ENCODE measurements around the gene MOCS3. TPM values are rescaled to one million over a fixed set of nuclear protein-coding genes. Genes with fewer than 3 reads are reported as not detected.

The MOCS3 gene
- total RNA-seq, 1 experiment from 2014 or later: 6.0 TPM

DNA sequence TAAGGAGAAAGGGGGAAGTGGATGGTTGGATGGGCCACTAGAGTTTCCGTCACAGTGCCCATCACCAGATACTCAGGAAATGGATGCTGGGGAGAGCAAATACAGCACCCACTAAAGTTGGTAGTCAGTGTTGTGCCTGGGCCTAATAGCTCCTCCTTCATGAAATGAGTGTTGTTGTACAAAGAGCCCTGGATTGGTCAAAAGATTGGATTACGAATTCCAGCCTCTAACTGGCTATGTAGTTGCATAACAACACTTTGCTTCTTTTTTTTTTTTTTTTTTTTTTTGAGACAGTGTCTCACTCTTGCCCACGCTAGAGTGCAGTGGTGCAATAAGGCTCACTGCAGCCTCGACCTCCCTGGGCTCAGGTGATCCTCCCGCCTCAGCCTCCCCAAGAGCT lies 36.9 kb downstream of the MOCS3 start:
- Mint-ChIP-seq H3K4me3 (no peak overlapping the region), H3K27me3 (ENCODE audit: low read depth) (peaks cover 5% of the 10 kb centered on the region), H3K4me1 (peaks cover 22% of the 10 kb centered on the region), H3K9me3 (peaks cover 5% of the 10 kb centered on the region), H3K27ac (no peak overlapping the region), H3K36me3 (no peaks in the 10 kb centered on the region)
- no peak for DNase-seq (ENCODE audit: low spot score)
- ChIA-PET POLR2A (interaction anchor here (0.7 kb wide), 1 partner anchor 119 kb away, joined by 3 read pairs; no protein-coding TSS in a partner anchor), CTCF (interaction anchor here (0.6 to 3.3 kb wide), 6 partner anchors 8 to 323 kb away, joined by 3 to 28 read pairs (median 9); no protein-coding TSS in a partner anchor)
- TF ChIP-seq PRRX2 (CRISPR knock-in tag; IDR thresholded peaks at IDR 0.05): no peak
- no peak for TF ChIP-seq JUN (CRISPR knock-in tag; IDR thresholded peaks at IDR 0.05)
- TF ChIP-seq SP1 (CRISPR knock-in tag; conservative IDR thresholded peaks at IDR 0.05): no peak
- TF ChIP-seq ELF4 (CRISPR knock-in tag; IDR thresholded peaks at IDR 0.05; ENCODE audit: low read depth): no peak
- TF ChIP-seq, protein P1, sequence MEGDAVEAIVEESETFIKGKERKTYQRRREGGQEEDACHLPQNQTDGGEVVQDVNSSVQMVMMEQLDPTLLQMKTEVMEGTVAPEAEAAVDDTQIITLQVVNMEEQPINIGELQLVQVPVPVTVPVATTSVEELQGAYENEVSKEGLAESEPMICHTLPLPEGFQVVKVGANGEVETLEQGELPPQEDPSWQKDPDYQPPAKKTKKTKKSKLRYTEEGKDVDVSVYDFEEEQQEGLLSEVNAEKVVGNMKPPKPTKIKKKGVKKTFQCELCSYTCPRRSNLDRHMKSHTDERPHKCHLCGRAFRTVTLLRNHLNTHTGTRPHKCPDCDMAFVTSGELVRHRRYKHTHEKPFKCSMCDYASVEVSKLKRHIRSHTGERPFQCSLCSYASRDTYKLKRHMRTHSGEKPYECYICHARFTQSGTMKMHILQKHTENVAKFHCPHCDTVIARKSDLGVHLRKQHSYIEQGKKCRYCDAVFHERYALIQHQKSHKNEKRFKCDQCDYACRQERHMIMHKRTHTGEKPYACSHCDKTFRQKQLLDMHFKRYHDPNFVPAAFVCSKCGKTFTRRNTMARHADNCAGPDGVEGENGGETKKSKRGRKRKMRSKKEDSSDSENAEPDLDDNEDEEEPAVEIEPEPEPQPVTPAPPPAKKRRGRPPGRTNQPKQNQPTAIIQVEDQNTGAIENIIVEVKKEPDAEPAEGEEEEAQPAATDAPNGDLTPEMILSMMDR (IDR thresholded peaks at IDR 0.05): no peak
- TF ChIP-seq, protein P2, sequence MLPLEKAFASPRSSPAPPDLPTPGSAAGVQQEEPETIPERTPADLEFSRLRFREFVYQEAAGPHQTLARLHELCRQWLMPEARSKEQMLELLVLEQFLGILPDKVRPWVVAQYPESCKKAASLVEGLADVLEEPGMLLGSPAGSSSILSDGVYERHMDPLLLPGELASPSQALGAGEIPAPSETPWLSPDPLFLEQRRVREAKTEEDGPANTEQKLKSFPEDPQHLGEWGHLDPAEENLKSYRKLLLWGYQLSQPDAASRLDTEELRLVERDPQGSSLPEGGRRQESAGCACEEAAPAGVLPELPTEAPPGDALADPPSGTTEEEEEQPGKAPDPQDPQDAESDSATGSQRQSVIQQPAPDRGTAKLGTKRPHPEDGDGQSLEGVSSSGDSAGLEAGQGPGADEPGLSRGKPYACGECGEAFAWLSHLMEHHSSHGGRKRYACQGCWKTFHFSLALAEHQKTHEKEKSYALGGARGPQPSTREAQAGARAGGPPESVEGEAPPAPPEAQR (CRISPR knock-in tag; IDR thresholded peaks at IDR 0.05): no peak
- no peak for TF ChIP-seq ZNF121 (CRISPR knock-in tag; IDR thresholded peaks at IDR 0.05)
- TF ChIP-seq FOXK1 (CRISPR knock-in tag; IDR thresholded peaks at IDR 0.05): no peak
- TF ChIP-seq ZNF138 (CRISPR knock-in tag; conservative IDR thresholded peaks at IDR 0.05): no peak
- no peak for TF ChIP-seq HMGA2 (CRISPR knock-in tag; IDR thresholded peaks at IDR 0.05)
- TF ChIP-seq CBFB (CRISPR knock-in tag; IDR thresholded peaks at IDR 0.05; ENCODE audit: low read depth): no peak
- no peak for TF ChIP-seq GABPB1 (CRISPR knock-in tag; IDR thresholded peaks at IDR 0.05)
- TF ChIP-seq, protein P3, sequence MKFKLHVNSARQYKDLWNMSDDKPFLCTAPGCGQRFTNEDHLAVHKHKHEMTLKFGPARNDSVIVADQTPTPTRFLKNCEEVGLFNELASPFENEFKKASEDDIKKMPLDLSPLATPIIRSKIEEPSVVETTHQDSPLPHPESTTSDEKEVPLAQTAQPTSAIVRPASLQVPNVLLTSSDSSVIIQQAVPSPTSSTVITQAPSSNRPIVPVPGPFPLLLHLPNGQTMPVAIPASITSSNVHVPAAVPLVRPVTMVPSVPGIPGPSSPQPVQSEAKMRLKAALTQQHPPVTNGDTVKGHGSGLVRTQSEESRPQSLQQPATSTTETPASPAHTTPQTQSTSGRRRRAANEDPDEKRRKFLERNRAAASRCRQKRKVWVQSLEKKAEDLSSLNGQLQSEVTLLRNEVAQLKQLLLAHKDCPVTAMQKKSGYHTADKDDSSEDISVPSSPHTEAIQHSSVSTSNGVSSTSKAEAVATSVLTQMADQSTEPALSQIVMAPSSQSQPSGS (CRISPR knock-in tag; IDR thresholded peaks at IDR 0.05; ENCODE audit: borderline replicate concordance, low read depth): no peak
- no peak for ATAC-seq

DNA sequence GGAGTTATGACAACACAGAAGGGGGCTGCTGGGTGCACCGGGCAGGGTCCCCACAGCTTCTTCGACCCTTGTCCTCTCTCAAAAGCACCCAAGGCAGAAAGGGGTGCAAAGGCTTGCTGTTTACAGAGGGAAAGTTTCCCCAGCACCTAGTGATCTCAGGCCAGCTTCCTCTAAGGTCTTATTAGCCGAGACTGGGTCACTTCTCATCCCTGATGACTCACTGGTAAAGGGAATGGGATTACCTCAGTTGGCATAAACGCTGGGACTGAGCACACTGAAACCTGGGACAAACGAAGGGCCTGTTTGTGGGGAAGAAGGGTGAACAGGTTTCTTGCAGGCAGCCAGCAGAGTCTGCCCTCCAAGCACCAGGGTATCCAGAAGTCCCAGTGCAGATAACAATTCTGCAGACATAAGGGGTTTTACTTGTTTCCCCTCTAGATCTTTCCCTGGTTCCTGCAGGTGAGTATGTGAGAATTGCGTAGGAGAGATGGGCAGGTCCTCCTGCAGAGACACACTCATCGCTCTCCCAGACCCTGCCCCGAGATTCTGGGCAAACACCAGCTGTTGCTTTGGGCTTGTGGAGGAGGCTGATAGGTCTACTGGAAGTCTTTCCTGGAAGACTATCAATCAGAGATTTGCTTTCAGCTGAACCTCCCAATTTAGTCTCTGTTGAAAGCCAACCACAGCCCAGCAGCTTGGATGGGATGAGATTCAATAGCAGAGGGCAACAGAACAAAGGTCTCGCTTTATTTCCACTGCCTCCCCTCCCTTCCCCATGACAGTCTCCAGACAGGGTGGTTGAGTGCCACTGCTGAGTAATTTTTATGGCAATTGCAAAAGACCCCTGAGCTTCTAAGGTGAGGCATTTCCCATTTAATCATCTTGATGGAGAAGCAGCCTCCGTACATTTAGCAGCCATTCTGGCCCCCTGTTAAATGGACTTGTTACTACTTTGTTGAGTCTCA lies 38.6 kb downstream of the MOCS3 start:
- no peak overlapping the region for H3K27ac Mint-ChIP-seq
- H3K4me1 Mint-ChIP-seq: peaks cover 11% of the 10 kb centered on the region

DNA sequence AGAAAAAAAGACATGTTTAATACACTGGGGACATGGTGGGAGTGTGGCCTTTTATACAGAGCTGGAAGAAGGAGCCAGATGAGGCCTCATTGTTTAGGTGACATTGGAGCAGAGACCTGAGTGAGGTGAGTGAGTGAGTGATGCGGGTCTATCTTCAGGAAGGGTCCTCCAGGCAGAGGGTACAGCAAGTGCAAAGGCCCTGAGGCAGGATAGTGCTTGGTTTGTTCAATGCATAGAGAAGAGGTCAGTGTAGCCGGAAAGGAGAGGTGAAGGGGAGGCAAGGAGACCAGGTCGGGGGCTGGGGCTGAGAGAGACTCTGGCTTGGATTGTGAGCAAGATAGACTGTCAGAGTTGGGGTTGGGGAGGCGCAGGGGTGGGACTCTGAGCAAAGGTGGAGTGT lies 40.7 kb downstream of the MOCS3 start:
- H3K4me1 Mint-ChIP-seq: peaks cover 3% of the 10 kb centered on the region; the same call in 1 of the 2 replicates
- peaks cover 5% of the 10 kb centered on the region for H3K27me3 Mint-ChIP-seq (ENCODE audit: low read depth)
- H3K9me3 Mint-ChIP-seq: no peaks in the 10 kb centered on the region
- ChIA-PET CTCF (no interaction called here), POLR2A (no interaction called here)
- no peak for DNase-seq (ENCODE audit: low spot score)
- H3K4me3 Mint-ChIP-seq: no peak overlapping the region
- no peak for ATAC-seq
- H3K36me3 Mint-ChIP-seq: peaks cover 3% of the 10 kb centered on the region; the same call in 1 of the 2 replicates
- H3K27ac Mint-ChIP-seq: no peak overlapping the region
- TF ChIP-seq, protein P4, sequence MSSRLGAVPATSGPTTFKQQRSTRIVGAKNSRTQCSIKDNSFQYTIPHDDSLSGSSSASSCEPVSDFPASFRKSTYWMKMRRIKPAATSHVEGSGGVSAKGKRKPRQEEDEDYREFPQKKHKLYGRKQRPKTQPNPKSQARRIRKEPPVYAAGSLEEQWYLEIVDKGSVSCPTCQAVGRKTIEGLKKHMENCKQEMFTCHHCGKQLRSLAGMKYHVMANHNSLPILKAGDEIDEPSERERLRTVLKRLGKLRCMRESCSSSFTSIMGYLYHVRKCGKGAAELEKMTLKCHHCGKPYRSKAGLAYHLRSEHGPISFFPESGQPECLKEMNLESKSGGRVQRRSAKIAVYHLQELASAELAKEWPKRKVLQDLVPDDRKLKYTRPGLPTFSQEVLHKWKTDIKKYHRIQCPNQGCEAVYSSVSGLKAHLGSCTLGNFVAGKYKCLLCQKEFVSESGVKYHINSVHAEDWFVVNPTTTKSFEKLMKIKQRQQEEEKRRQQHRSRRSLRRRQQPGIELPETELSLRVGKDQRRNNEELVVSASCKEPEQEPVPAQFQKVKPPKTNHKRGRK (CRISPR knock-in tag; IDR thresholded peaks at IDR 0.05; ENCODE audit: borderline replicate concordance): no peak
- TF ChIP-seq, protein P5, sequence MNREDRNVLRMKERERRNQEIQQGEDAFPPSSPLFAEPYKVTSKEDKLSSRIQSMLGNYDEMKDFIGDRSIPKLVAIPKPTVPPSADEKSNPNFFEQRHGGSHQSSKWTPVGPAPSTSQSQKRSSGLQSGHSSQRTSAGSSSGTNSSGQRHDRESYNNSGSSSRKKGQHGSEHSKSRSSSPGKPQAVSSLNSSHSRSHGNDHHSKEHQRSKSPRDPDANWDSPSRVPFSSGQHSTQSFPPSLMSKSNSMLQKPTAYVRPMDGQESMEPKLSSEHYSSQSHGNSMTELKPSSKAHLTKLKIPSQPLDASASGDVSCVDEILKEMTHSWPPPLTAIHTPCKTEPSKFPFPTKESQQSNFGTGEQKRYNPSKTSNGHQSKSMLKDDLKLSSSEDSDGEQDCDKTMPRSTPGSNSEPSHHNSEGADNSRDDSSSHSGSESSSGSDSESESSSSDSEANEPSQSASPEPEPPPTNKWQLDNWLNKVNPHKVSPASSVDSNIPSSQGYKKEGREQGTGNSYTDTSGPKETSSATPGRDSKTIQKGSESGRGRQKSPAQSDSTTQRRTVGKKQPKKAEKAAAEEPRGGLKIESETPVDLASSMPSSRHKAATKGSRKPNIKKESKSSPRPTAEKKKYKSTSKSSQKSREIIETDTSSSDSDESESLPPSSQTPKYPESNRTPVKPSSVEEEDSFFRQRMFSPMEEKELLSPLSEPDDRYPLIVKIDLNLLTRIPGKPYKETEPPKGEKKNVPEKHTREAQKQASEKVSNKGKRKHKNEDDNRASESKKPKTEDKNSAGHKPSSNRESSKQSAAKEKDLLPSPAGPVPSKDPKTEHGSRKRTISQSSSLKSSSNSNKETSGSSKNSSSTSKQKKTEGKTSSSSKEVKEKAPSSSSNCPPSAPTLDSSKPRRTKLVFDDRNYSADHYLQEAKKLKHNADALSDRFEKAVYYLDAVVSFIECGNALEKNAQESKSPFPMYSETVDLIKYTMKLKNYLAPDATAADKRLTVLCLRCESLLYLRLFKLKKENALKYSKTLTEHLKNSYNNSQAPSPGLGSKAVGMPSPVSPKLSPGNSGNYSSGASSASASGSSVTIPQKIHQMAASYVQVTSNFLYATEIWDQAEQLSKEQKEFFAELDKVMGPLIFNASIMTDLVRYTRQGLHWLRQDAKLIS (CRISPR knock-in tag; IDR thresholded peaks at IDR 0.05; ENCODE audit: borderline replicate concordance): no peak
- no peak for TF ChIP-seq JAZF1 (CRISPR knock-in tag; IDR thresholded peaks at IDR 0.05)
- TF ChIP-seq IRF2 (CRISPR knock-in tag; IDR thresholded peaks at IDR 0.05; ENCODE audit: borderline replicate concordance, low read depth): no peak

More for the DNA sequence above, 38.6 kb downstream of the MOCS3 start:
- POLR2A ChIA-PET: interaction anchor here (0.7 kb wide), 1 partner anchor 18 kb away, joined by 7 read pairs; no protein-coding TSS in a partner anchor
- DNase-seq (ENCODE audit: low spot score) (no peak), ATAC-seq (no peak)
- no peaks in the 10 kb centered on the region for H3K36me3 Mint-ChIP-seq
- TF ChIP-seq MYBL2 (CRISPR knock-in tag; IDR thresholded peaks at IDR 0.05) (no peak), EMX1 (CRISPR knock-in tag; IDR thresholded peaks at IDR 0.05) (no peak), TP53 (CRISPR knock-in tag; IDR thresholded peaks at IDR 0.05) (no peak), ZBTB21 (CRISPR knock-in tag; IDR thresholded peaks at IDR 0.05; ENCODE audit: borderline replicate concordance) (no peak), ZNF219 (CRISPR knock-in tag; IDR thresholded peaks at IDR 0.05; ENCODE audit: borderline replicate concordance) (no peak), TCF7 (CRISPR knock-in tag; IDR thresholded peaks at IDR 0.05; ENCODE audit: low read depth) (no peak), FOXK1 (CRISPR knock-in tag; IDR thresholded peaks at IDR 0.05) (no peak), JAZF1 (CRISPR knock-in tag; IDR thresholded peaks at IDR 0.05) (no peak)
- peaks cover 5% of the 10 kb centered on the region for H3K27me3 Mint-ChIP-seq (ENCODE audit: low read depth)
- no peak overlapping the region for H3K4me3 Mint-ChIP-seq
- peaks cover 5% of the 10 kb centered on the region for H3K9me3 Mint-ChIP-seq
- CTCF ChIA-PET: interaction anchor here (0.6 to 3.3 kb wide), 7 partner anchors 9 to 321 kb away, joined by 4 to 28 read pairs (median 8); no protein-coding TSS in a partner anchor

Measured in WTC11 (cell line).